B cell (primary cell): Measurements from ENCODE around the gene RIMS3. TPM values are rescaled to one million over a fixed set of nuclear protein-coding genes. Genes with fewer than 3 reads are reported as not detected.

Source experiments
- ATAC-seq: fragments of 200-7000 bp; cut with Tn5 transposase; one replicate; pipeline ENCODE4 v1.10.0; 2021; ENCODE audit warnings: low read depth, mild to moderate bottlenecking, moderate number of reproducible peaks, moderate library complexity
- CTCF ChIA-PET: fragments of 350-600 bp; sonication (Branson Sonifier 250); formaldehyde crosslinking; loops from one replicate; lab custom pipeline; 2021; ENCODE audit warnings: antibody characterized with exemption, inconsistent platforms; lab: Charles Lee
- POLR2A ChIA-PET: fragments of 350-600 bp; sonication (Branson Sonifier 250); formaldehyde crosslinking; loops from one replicate; lab custom pipeline; 2021; ENCODE audit warnings: antibody characterized with exemption; lab: Charles Lee
- DNase-seq: peaks from one replicate; pipeline ENCODE4 v3.0.0; 2013
- H2AFZ ChIP-seq: 2 replicates; pipeline ENCODE4 v1.6.1; 2012; ENCODE audit warnings: mild to moderate bottlenecking, low read depth, low read length; ENCODE audit not compliant: insufficient read depth, poor library complexity, severe bottlenecking
- H3K27ac ChIP-seq, 2 donors: 1 replicate in 1 of 2; 2 replicates in 1 of 2; pipeline ENCODE4 v1.5.1; 2012 to 2013; ENCODE audit warnings: low read length in 2 of 2, mild to moderate bottlenecking in 2 of 2, moderate library complexity in 1 of 2
- H3K27me3 ChIP-seq, 4 experiments: fragments of 200-600 bp in 1 of 4; sonication (generic) in 1 of 4; replicated peaks in 1 of 4; 1 replicate in 2 of 4; 2 replicates in 2 of 4; pipeline versions ENCODE4 v1.6.1 to v1.7.0; 2013 to 2016; ENCODE audit warnings: low read length in 3 of 4, mild to moderate bottlenecking in 2 of 4, mixed read lengths in 1 of 4, moderate library complexity in 1 of 4; ENCODE audit not compliant: insufficient read depth in 4 of 4, control insufficient read depth in 3 of 4; ENCODE audit errors: control extremely low read depth in 1 of 4
- H3K36me3 ChIP-seq, 2 experiments: replicated peaks in 1 of 2; 1 replicate in 1 of 2; 2 replicates in 1 of 2; pipeline versions ENCODE4 v1.6.1 to v1.7.1; 2013; ENCODE audit warnings: low read length in 1 of 2; ENCODE audit not compliant: insufficient read depth in 2 of 2, control insufficient read depth in 1 of 2; ENCODE audit errors: control extremely low read depth in 1 of 2, extremely low read depth in 1 of 2
- H3K4me1 ChIP-seq, 2 donors: fragments of 200-600 bp in 1 of 2; sonication (generic) in 1 of 2; 1 replicate in 1 of 2; 2 replicates in 1 of 2; pipeline versions ENCODE4 v1.5.1 to v1.6.1; 2013 to 2017; ENCODE audit warnings: low read length in 2 of 2; ENCODE audit not compliant: control insufficient read depth in 2 of 2, insufficient read depth in 2 of 2
- H3K4me2 ChIP-seq: replicated peaks from 2 replicates; pipeline ENCODE3; 2012; ENCODE audit warnings: mild to moderate bottlenecking, low read depth, low read length; ENCODE audit not compliant: poor library complexity, severe bottlenecking
- H3K4me3 ChIP-seq, 5 experiments: fragments of 200-600 bp in 1 of 5; sonication (generic) in 1 of 5; 1 replicate in 3 of 5; 2 replicates in 2 of 5; pipeline versions ENCODE4 v1.5.1 to v1.7.0; 2011 to 2016; ENCODE audit warnings: low read length in 4 of 5, mild to moderate bottlenecking in 4 of 5, low read depth in 2 of 5, control low read depth in 1 of 5, moderate library complexity in 1 of 5; ENCODE audit not compliant: insufficient read depth in 1 of 5; ENCODE audit errors: control extremely low read depth in 1 of 5, extremely low read depth in 1 of 5
- H3K79me2 ChIP-seq: fragments of 200-600 bp; sonication (generic); one replicate; pipeline ENCODE4 v1.6.0; 2016; ENCODE audit warnings: low read length; ENCODE audit not compliant: control insufficient read depth, insufficient read depth
- H3K9ac ChIP-seq: fragments of 200-600 bp; sonication (generic); 2 replicates; pipeline ENCODE4 v1.6.1; 2017; ENCODE audit warnings: mild to moderate bottlenecking, low read length, moderate library complexity
- H3K9me3 ChIP-seq, 3 donors: one replicate each; pipeline versions ENCODE4 v1.6.1 to v1.7.1; 2013; ENCODE audit warnings: low read length in 2 of 3; ENCODE audit not compliant: control insufficient read depth in 2 of 3, insufficient read depth in 1 of 3; ENCODE audit errors: control extremely low read depth in 1 of 3
- H4K20me1 ChIP-seq: 2 replicates; pipeline ENCODE4 v1.6.0; 2012; ENCODE audit warnings: mild to moderate bottlenecking, low read length; ENCODE audit not compliant: insufficient read depth, control insufficient read depth, poor library complexity, severe bottlenecking
- H3K27ac Mint-ChIP-seq: one replicate; pipeline ENCODE4 v1.8.0; 2021; ENCODE audit warnings: mixed read lengths
- H3K27me3 Mint-ChIP-seq: one replicate; pipeline ENCODE4 v1.8.0; 2021; ENCODE audit warnings: mixed read lengths
- H3K4me1 Mint-ChIP-seq: one replicate; pipeline ENCODE4 v1.8.0; 2021; ENCODE audit warnings: mixed read lengths
- H3K4me3 Mint-ChIP-seq: one replicate; pipeline ENCODE4 v1.8.0; 2021; ENCODE audit warnings: mixed read lengths
- H3K9me3 Mint-ChIP-seq: one replicate; pipeline ENCODE4 v1.8.0; 2022; ENCODE audit warnings: mixed read lengths; ENCODE audit not compliant: insufficient read depth
- EZH2 ChIP-seq: IDR thresholded peaks from 2 replicates; pipeline ENCODE4 v1.6.1; 2012; ENCODE audit warnings: borderline replicate concordance, low read depth, mild to moderate bottlenecking, moderate library complexity, low read length; ENCODE audit not compliant: insufficient read depth, poor library complexity, severe bottlenecking
- WGBS: methylation state at CpG from one replicate; pipeline ENCODE4 v1.1.5; 2013; ENCODE audit warnings: missing lambda C conversion rate; ENCODE audit not compliant: insufficient coverage; 5-methylcytosine and 5-hydroxymethylcytosine counted together
- intact Hi-C: fragments of 100-400 bp; cut with micrococcal nuclease; formaldehyde crosslinking; loops from one replicate; pipeline ENCODE4 v1.10.0; 2022
- polyA plus RNA-seq: library from polyadenylated mRNA; depleted of rRNA; stranded (reverse); fragments of >200 nt; gene quantifications from 2 replicates; pipeline ENCODE4 v1.2.3, GENCODE V29; 2012
- total RNA-seq, 2 donors: library from RNA; stranded (reverse); fragments of 120-200 nt in 1 of 2; gene quantifications; 1 replicate in 1 of 2; 2 replicates in 1 of 2; pipeline versions ENCODE4 v1.2.3 to v1.2.4, GENCODE V29; 2013 to 2022
- TF ChIP-seq, protein P1 (sequence below): fragments of 200-600 bp; IDR thresholded peaks from one replicate; pipeline ENCODE4 v1.8.0; 2022; ENCODE audit warnings: antibody characterized with exemption, mild to moderate bottlenecking

RIMS3 gene
- total and polyA plus RNA-seq, 2 donors (not counting 1 experiment from before 2014, with no cell fraction given) = 1.1 to 5.4 TPM

DNA sequence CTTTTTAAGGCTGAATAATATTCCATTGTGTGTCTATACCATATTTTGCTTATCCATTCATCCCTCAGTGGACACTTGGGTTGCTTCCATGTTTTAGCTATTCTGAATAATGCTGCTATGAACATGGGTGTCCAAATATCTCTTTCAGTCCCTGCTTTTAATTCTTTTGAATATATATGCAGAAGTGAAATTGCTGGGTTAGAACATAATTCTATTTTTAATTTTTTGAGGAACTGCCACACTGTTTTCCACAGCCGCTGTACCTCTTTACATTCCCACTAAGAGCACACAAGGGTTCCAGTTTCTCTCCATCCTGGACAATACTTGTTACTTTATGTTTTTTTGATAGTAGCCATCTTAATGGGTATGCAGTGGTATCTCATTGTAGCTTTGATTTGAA, 65.6 kb downstream of the RIMS3 start:
- no peaks in the 10 kb centered on the region for H3K4me1 Mint-ChIP-seq
- H3K27ac ChIP-seq = no peak overlapping the region
- H3K4me3 ChIP-seq = no peak overlapping the region
- H3K4me2 ChIP-seq = no peak overlapping the region
- peaks cover 10% of the 10 kb centered on the region for H3K27me3 Mint-ChIP-seq
- H3K27ac Mint-ChIP-seq = no peak overlapping the region
- no peaks in the 10 kb centered on the region for H3K36me3 ChIP-seq
- no CpG with 5 or more reads among the region's 1 CpG for WGBS
- H3K4me3 Mint-ChIP-seq = no peak overlapping the region
- TF ChIP-seq, protein P1, sequence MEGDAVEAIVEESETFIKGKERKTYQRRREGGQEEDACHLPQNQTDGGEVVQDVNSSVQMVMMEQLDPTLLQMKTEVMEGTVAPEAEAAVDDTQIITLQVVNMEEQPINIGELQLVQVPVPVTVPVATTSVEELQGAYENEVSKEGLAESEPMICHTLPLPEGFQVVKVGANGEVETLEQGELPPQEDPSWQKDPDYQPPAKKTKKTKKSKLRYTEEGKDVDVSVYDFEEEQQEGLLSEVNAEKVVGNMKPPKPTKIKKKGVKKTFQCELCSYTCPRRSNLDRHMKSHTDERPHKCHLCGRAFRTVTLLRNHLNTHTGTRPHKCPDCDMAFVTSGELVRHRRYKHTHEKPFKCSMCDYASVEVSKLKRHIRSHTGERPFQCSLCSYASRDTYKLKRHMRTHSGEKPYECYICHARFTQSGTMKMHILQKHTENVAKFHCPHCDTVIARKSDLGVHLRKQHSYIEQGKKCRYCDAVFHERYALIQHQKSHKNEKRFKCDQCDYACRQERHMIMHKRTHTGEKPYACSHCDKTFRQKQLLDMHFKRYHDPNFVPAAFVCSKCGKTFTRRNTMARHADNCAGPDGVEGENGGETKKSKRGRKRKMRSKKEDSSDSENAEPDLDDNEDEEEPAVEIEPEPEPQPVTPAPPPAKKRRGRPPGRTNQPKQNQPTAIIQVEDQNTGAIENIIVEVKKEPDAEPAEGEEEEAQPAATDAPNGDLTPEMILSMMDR = no peak
- no peak for TF ChIP-seq EZH2
- ATAC-seq = no peak
- no peak overlapping the region for H2AFZ ChIP-seq
- no peak overlapping the region for H3K9ac ChIP-seq
- H3K4me1 ChIP-seq = no peaks in the 10 kb centered on the region
- no peaks in the 10 kb centered on the region for H4K20me1 ChIP-seq
- no peaks in the 10 kb centered on the region for H3K79me2 ChIP-seq
- no peaks in the 10 kb centered on the region for H3K9me3 ChIP-seq
- ChIA-PET POLR2A (no interaction called here), CTCF (no interaction called here)
- no peaks in the 10 kb centered on the region for H3K9me3 Mint-ChIP-seq
- H3K27me3 ChIP-seq = no peaks in the 10 kb centered on the region
- intact Hi-C loops = no loop called here
- no peak for DNase-seq

- H3K27ac ChIP-seq = no peak overlapping the region
- intact Hi-C loops = no loop called here
- WGBS = 77% methylated on average over 7 of the region's 7 CpGs
- Mint-ChIP-seq H3K4me3 (no peak overlapping the region), H3K9me3 (no peaks in the 10 kb centered on the region), H3K27ac (no peak overlapping the region), H3K27me3 (peaks cover 14% of the 10 kb centered on the region), H3K4me1 (peaks cover 4% of the 10 kb centered on the region)
- no peaks in the 10 kb centered on the region for H3K4me1 ChIP-seq
- DNase-seq = no peak
- no peak overlapping the region for H3K4me2 ChIP-seq
- no peaks in the 10 kb centered on the region for H4K20me1 ChIP-seq
- H3K9ac ChIP-seq = no peak overlapping the region
- no peaks in the 10 kb centered on the region for H3K36me3 ChIP-seq
- ChIA-PET CTCF (no interaction called here), POLR2A (no interaction called here)
- TF ChIP-seq, protein P1 = no peak
- TF ChIP-seq EZH2 = no peak
- peaks cover 0 to 2% (median 0%) of the 10 kb centered on the region in 4 experiments for H3K27me3 ChIP-seq
- no peak for ATAC-seq
- H2AFZ ChIP-seq = no peak overlapping the region
- H3K4me3 ChIP-seq = no peak overlapping the region
- no peaks in the 10 kb centered on the region for H3K79me2 ChIP-seq
- H3K9me3 ChIP-seq = no peaks in the 10 kb centered on the region
Observed at GRCh38 chr1:40595623-40596022, 69.9 kb downstream of the RIMS3 start.
